ENCODE results near the gene CAMK1.

Gene CAMK1

GRCh38 chr3:9743548-9743947 lies 26.2 kb downstream of the CAMK1 start:
- in situ Hi-C loops (cut with MboI; ENCODE audit: low sequenced_read_pairs) = no loop called here

GRCh38 chr3:9742560-9742959 lies 27.2 kb downstream of the CAMK1 start:
- in situ Hi-C loops (cut with MboI; ENCODE audit: low sequenced_read_pairs) = no loop called here

GRCh38 chr3:9739181-9739580 lies 30.6 kb downstream of the CAMK1 start:
- in situ Hi-C loops (cut with MboI; ENCODE audit: low sequenced_read_pairs) = no loop called here

GRCh38 chr3:9736831-9737230 lies 32.9 kb downstream of the CAMK1 start:
- in situ Hi-C loops (cut with MboI; ENCODE audit: low sequenced_read_pairs) = no loop called here

- in situ Hi-C loops (cut with MboI; ENCODE audit: low sequenced_read_pairs) = no loop called here
These were observed 37.0 kb downstream of the CAMK1 start for GRCh38 chr3:9732740-9733115.

GRCh38 chr3:9732080-9732739 lies 37.5 kb downstream of the CAMK1 start:
- in situ Hi-C loops (cut with MboI; ENCODE audit: low sequenced_read_pairs) = no loop called here

GRCh38 chr3:9731206-9732079 lies 38.3 kb downstream of the CAMK1 start, which contains the start of gene BRPF1:
BRPF1 (plus strand) TSS chr3:9731735; CDS start chr3:9734141, 2,406 bp downstream.
- in situ Hi-C loops (cut with MboI; ENCODE audit: low sequenced_read_pairs) = no loop called here

GRCh38 chr3:9730657-9731205 lies 39.0 kb downstream of the CAMK1 start:
- in situ Hi-C loops (cut with MboI; ENCODE audit: low sequenced_read_pairs) = no loop called here

GRCh38 chr3:9729419-9729818 lies 40.3 kb downstream of the CAMK1 start:
- in situ Hi-C loops (cut with MboI; ENCODE audit: low sequenced_read_pairs) = no loop called here

GRCh38 chr3:9727743-9728142 lies 42.0 kb downstream of the CAMK1 start:
- in situ Hi-C loops (cut with MboI; ENCODE audit: low sequenced_read_pairs) = no loop called here

GRCh38 chr3:9727041-9727595 lies 42.6 kb downstream of the CAMK1 start:
- in situ Hi-C loops (cut with MboI; ENCODE audit: low sequenced_read_pairs) = no loop called here

GRCh38 chr3:9725775-9726515 lies 43.8 kb downstream of the CAMK1 start:
- in situ Hi-C loops (cut with MboI; ENCODE audit: low sequenced_read_pairs) = no loop called here

- in situ Hi-C loops (cut with MboI; ENCODE audit: low sequenced_read_pairs) = no loop called here
These were observed 48.1 kb downstream of the CAMK1 start for GRCh38 chr3:9721700-9722060.

- in situ Hi-C loops (cut with MboI; ENCODE audit: low sequenced_read_pairs) = no loop called here
These were observed 48.6 kb downstream of the CAMK1 start for GRCh38 chr3:9721015-9721699.

- in situ Hi-C loops (cut with MboI; ENCODE audit: low sequenced_read_pairs) = no loop called here
These were observed 51.6 kb downstream of the CAMK1 start for GRCh38 chr3:9718118-9718517.

GRCh38 chr3:9717563-9717962 lies 52.2 kb downstream of the CAMK1 start:
- in situ Hi-C loops (cut with MboI; ENCODE audit: low sequenced_read_pairs) = no loop called here

- in situ Hi-C loops (cut with MboI; ENCODE audit: low sequenced_read_pairs) = no loop called here
These were observed 52.8 kb downstream of the CAMK1 start for GRCh38 chr3:9716801-9717555.

- in situ Hi-C loops (cut with MboI; ENCODE audit: low sequenced_read_pairs) = no loop called here
These were observed 53.8 kb downstream of the CAMK1 start for GRCh38 chr3:9715764-9716437.

GRCh38 chr3:9715136-9715535 lies 54.6 kb downstream of the CAMK1 start:
- in situ Hi-C loops (cut with MboI; ENCODE audit: low sequenced_read_pairs) = no loop called here

All from hTERT RPE-1 (cell line).